Endothelial cell of umbilical vein (primary cell): ENCODE results near the gene MATN1. TPM values are rescaled to one million over a fixed set of nuclear protein-coding genes. Genes with fewer than 3 reads are reported as not detected.

Experiments
- BruUV-seq: library from RNA; stranded (reverse); fragments of 400-500 nt; replicated peaks from 2 replicates; lab custom pipeline; 2021; lab: Mats Ljungman, UMichigan
- CTCF ChIA-PET: fragments of 300-600, 350-600 bp; sonication (Branson Sonifier 250); formaldehyde crosslinking; loops from one replicate; lab custom pipeline; 2021; ENCODE audit warnings: antibody characterized with exemption, inconsistent platforms; lab: Charles Lee
- POLR2A ChIA-PET: fragments of 300-600, 350-600 bp; sonication (Branson Sonifier 250); formaldehyde crosslinking; loops from one replicate; lab custom pipeline; 2021; ENCODE audit warnings: antibody characterized with exemption, inconsistent platforms; lab: Charles Lee
- DNase-seq: peaks from one replicate; pipeline ENCODE4 v3.0.0-alpha.2; 2011; ENCODE audit warnings: low read depth, low spot score
- FAIRE-seq: peaks from 2 replicates; lab custom pipeline; 2011; peaks lifted over from hg19 to GRCh38; lab: Jason Lieb, UNC
- H2AFZ ChIP-seq: 2 replicates; pipeline ENCODE4 v1.6.0; 2012; ENCODE audit warnings: low read depth, low read length, control low read depth, inconsistent platforms
- H3K27ac ChIP-seq: 2 replicates; pipeline ENCODE4 v1.5.1; 2011; ENCODE audit warnings: low read depth, mild to moderate bottlenecking, control low read depth, low read length, moderate library complexity; ENCODE audit not compliant: insufficient read depth
- H3K27me3 ChIP-seq, 2 experiments: 2 replicates each; pipeline versions ENCODE4 v1.6.0 to v1.6.1; 2011; ENCODE audit warnings: low read length in 2 of 2, mixed read lengths in 1 of 2; ENCODE audit not compliant: control insufficient read depth in 2 of 2, insufficient read depth in 2 of 2
- H3K36me3 ChIP-seq, 2 experiments: 2 replicates in 1 of 2; 3 replicates in 1 of 2; pipeline ENCODE4 v1.5.1; 2011; ENCODE audit warnings: low read length in 2 of 2, mild to moderate bottlenecking in 1 of 2, moderate library complexity in 1 of 2; ENCODE audit not compliant: control insufficient read depth in 2 of 2, insufficient read depth in 2 of 2; ENCODE audit errors: extremely low read depth in 1 of 2
- H3K4me1 ChIP-seq: 3 replicates; pipeline ENCODE4 v1.5.1; 2011; ENCODE audit warnings: mild to moderate bottlenecking, low read length; ENCODE audit not compliant: control insufficient read depth, insufficient read depth; ENCODE audit errors: extremely low read depth
- H3K4me2 ChIP-seq: 2 replicates; pipeline ENCODE4 v1.6.1; 2011; ENCODE audit warnings: low read length, control low read depth, mixed read lengths; ENCODE audit not compliant: insufficient read depth
- H3K4me3 ChIP-seq, 3 experiments: fragments of 200-600 bp in 1 of 3; sonication (generic), shearing (Covaris generic) in 1 of 3; replicated peaks in 1 of 3; 2 replicates each; pipeline ENCODE4 v1.5.1; 2011 to 2016; ENCODE audit warnings: control low read depth in 3 of 3, low read length in 3 of 3, mild to moderate bottlenecking in 2 of 3, inconsistent platforms in 1 of 3, low read depth in 1 of 3, moderate library complexity in 1 of 3; ENCODE audit not compliant: insufficient read depth in 1 of 3
- H3K79me2 ChIP-seq: 2 replicates; pipeline ENCODE4 v1.6.0; 2012; ENCODE audit warnings: low read length, inconsistent platforms; ENCODE audit not compliant: control insufficient read depth, insufficient read depth
- H3K9ac ChIP-seq: replicated peaks from 2 replicates; pipeline ENCODE3; 2011; ENCODE audit warnings: low read length, control low read depth; ENCODE audit not compliant: insufficient read depth; ENCODE audit errors: extremely low read depth
- H3K9me1 ChIP-seq: replicated peaks from 3 replicates; pipeline ENCODE4 v1.6.0; 2011; ENCODE audit warnings: mild to moderate bottlenecking, low read length; ENCODE audit not compliant: control insufficient read depth, insufficient read depth; ENCODE audit errors: extremely low read depth
- H3K9me3 ChIP-seq: replicated peaks from 2 replicates; pipeline ENCODE4 v1.5.1; 2012; ENCODE audit warnings: low read length, inconsistent platforms; ENCODE audit not compliant: control insufficient read depth, insufficient read depth
- H4K20me1 ChIP-seq: replicated peaks from 2 replicates; pipeline ENCODE3; 2011; ENCODE audit warnings: mild to moderate bottlenecking, low read length; ENCODE audit not compliant: control insufficient read depth, insufficient read depth; ENCODE audit errors: extremely low read depth
- EZH2 ChIP-seq: IDR thresholded peaks from 2 replicates; pipeline ENCODE4 v1.6.1; 2012; ENCODE audit warnings: borderline replicate concordance, low read depth, mild to moderate bottlenecking, moderate library complexity, low read length, inconsistent platforms; ENCODE audit not compliant: severe bottlenecking
- FOS ChIP-seq: IDR thresholded peaks from 2 replicates; pipeline ENCODE4 v1.6.1; 2011; ENCODE audit warnings: mild to moderate bottlenecking, low read length, moderate library complexity, borderline replicate concordance; ENCODE audit not compliant: insufficient read depth
- GATA2 ChIP-seq: IDR thresholded peaks from 2 replicates; pipeline ENCODE4 v1.7.0; 2011; ENCODE audit warnings: low read depth, mild to moderate bottlenecking, moderate library complexity, mixed read lengths, low read length; ENCODE audit not compliant: insufficient read length, insufficient read depth
- JUN ChIP-seq: IDR thresholded peaks from 2 replicates; pipeline ENCODE4 v1.6.1; 2011; ENCODE audit warnings: borderline replicate concordance, low read depth; ENCODE audit not compliant: insufficient read length, insufficient read depth
- MYC ChIP-seq: IDR thresholded peaks from one replicate; pipeline ENCODE4 v1.6.1; 2011; ENCODE audit warnings: mild to moderate bottlenecking, low read depth, low read length
- POLR2A ChIP-seq: IDR thresholded peaks from 2 replicates; pipeline ENCODE4 v1.6.1; 2012; ENCODE audit warnings: low read depth, mild to moderate bottlenecking, control low read depth, low read length
- POLR2AphosphoS5 ChIP-seq: IDR thresholded peaks from 2 replicates; pipeline ENCODE4 v1.6.1; 2012; ENCODE audit warnings: low read depth, mild to moderate bottlenecking, control low read depth, low read length, moderate library complexity; ENCODE audit not compliant: insufficient read depth
- dilution Hi-C: fragments of 300-500 bp; cut with MboI; formaldehyde crosslinking; loops from one replicate; pipeline ENCODE4 v1.15.0; 2019; ENCODE audit warnings: low sequenced_read_pairs; ENCODE audit not compliant: extremely low pct_ligation_motif_present
- intact Hi-C: fragments of 100-400 bp; cut with micrococcal nuclease; formaldehyde crosslinking; loops from one replicate; pipeline ENCODE4 v1.10.0; 2022
- polyA plus RNA-seq, 4 experiments: library from polyadenylated mRNA; depleted of rRNA in 3 of 4; stranded (reverse) in 3 of 4; unstranded in 1 of 4; fragments of >200 nt; gene quantifications; 2 replicates each; pipeline versions ENCODE4 v1.2.1 to v1.2.3, GENCODE V29; 2011 to 2012; ENCODE audit warnings: missing spikeins in 1 of 4
- total RNA-seq: library from RNA; stranded (reverse); gene quantifications from 2 replicates; pipeline ENCODE4 v1.2.3, GENCODE V29; 2021
- TF ChIP-seq, protein P1 (sequence below), 2 donors: IDR thresholded peaks; 1 replicate in 1 of 2; 2 replicates in 1 of 2; pipeline ENCODE4 v1.5.1; 2011; ENCODE audit warnings: low read length in 2 of 2, mild to moderate bottlenecking in 2 of 2, moderate library complexity in 2 of 2, control low read depth in 1 of 2, inconsistent platforms in 1 of 2, low read depth in 1 of 2; ENCODE audit not compliant: insufficient read depth in 1 of 2; ENCODE audit errors: extremely low read depth in 1 of 2
- TF ChIP-seq, protein P2 (sequence below): IDR thresholded peaks from 2 replicates; pipeline ENCODE4 v1.6.1; 2011; ENCODE audit not compliant: insufficient read depth, insufficient read length

MATN1 gene
- total and polyA plus RNA-seq, 2 donors (not counting 3 experiments of a cell fraction or from before 2014, with no cell fraction given): 0.29 to 0.36 TPM

DNA sequence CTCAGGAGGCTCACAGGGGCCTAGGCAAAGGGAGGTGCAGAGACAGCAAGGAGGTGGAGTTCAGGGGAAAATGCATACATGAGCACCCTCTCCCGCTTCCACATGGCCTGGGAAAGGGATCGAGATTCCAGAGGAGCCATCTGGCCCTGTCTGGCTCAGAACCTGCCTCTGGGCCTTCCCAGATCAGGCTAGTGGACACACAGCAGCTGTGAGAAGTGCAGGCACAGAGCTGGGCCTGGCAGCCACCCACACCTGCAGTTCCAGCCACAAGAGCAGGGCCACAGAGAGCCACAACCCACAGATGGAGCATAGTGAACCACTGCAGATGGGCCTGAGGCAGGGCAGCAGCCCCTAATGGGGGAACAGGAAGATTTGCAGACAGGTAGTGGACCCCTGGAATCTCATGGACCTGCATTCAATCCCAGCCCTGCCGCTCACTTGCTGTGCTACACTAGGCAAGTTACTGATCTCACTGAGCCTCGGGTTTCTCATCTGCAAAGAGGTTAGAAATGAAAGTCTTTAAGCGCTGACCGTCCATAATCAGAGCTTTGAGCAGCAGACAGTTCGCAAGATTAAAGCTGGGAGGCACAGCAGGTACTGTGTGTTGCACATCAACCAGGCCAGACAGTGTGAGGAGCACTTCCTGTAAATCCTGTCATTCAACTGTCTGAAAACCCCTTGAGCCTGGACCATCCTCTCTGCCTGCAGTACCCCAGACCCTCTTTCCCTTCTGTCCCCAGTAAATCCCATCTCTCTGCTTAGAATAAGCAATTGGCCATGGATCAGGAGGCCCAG, 58.0 kb downstream of the MATN1 start:
- Histone ChIP-seq H3K79me2 (no peaks in the 10 kb centered on the region), H3K4me1 (no peaks in the 10 kb centered on the region), H3K4me2 (no peak overlapping the region), H2AFZ (no peak overlapping the region), H3K9ac (no peak overlapping the region), H3K9me1 (no peaks in the 10 kb centered on the region), H3K4me3 (no peak overlapping the region), H3K27me3 (no peaks in the 10 kb centered on the region), H3K27ac (no peak overlapping the region), H4K20me1 (no peaks in the 10 kb centered on the region), H3K36me3 (no peaks in the 10 kb centered on the region), H3K9me3 (no peaks in the 10 kb centered on the region)
- DNase-seq (no peak), FAIRE-seq (no peak)
- intact Hi-C loops: no loop called here
- ChIA-PET POLR2A (no interaction called here), CTCF (no interaction called here)
- TF ChIP-seq GATA2 (no peak), MYC (no peak), POLR2AphosphoS5 (no peak), POLR2A (no peak), FOS (no peak), JUN (no peak), EZH2 (no peak)
- TF ChIP-seq, protein P1, sequence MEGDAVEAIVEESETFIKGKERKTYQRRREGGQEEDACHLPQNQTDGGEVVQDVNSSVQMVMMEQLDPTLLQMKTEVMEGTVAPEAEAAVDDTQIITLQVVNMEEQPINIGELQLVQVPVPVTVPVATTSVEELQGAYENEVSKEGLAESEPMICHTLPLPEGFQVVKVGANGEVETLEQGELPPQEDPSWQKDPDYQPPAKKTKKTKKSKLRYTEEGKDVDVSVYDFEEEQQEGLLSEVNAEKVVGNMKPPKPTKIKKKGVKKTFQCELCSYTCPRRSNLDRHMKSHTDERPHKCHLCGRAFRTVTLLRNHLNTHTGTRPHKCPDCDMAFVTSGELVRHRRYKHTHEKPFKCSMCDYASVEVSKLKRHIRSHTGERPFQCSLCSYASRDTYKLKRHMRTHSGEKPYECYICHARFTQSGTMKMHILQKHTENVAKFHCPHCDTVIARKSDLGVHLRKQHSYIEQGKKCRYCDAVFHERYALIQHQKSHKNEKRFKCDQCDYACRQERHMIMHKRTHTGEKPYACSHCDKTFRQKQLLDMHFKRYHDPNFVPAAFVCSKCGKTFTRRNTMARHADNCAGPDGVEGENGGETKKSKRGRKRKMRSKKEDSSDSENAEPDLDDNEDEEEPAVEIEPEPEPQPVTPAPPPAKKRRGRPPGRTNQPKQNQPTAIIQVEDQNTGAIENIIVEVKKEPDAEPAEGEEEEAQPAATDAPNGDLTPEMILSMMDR (IDR thresholded peaks at IDR 0.05; ENCODE audit: extremely low read depth in 1 of 2, insufficient read depth in 1 of 2, low read depth in 1 of 2, low read length in 2 of 2): no peak
- TF ChIP-seq, protein P2, sequence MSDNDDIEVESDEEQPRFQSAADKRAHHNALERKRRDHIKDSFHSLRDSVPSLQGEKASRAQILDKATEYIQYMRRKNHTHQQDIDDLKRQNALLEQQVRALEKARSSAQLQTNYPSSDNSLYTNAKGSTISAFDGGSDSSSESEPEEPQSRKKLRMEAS: no peak
- dilution Hi-C loops: no loop called here
- no TSS peak for BruUV-seq
